Kasumi-1 (cell line): ENCODE data around the gene SLC10A2.
"Not testable (repeated sequence)": the region's sequence is repeated elsewhere in the genome, so short reads cannot be mapped to it uniquely, and the experiment has no call there.

Source experiments
- DNase-seq, 2 experiments: peaks; one replicate each; lab custom pipeline; 2025; lab: John Stamatoyannopoulos, UW

The SLC10A2 gene

GRCh38 chr13:103066079-103066780 lies at the start of gene SLC10A2:
TSS of gene SLC10A2 (minus strand) at chr13:103066417. CDS start at chr13:103066249, 168 bp downstream.
- no peak for DNase-seq

- DNase-seq, result no peak
These were observed 41.4 kb upstream of the SLC10A2 start for GRCh38 chr13:103107580-103107979.

- DNase-seq, result no peak
These were observed 38.1 kb upstream of the SLC10A2 start for GRCh38 chr13:103104340-103104739.

- not testable (repeated sequence) for DNase-seq
These were observed 37.2 kb upstream of the SLC10A2 start for GRCh38 chr13:103103456-103103855.

- no peak for DNase-seq
These were observed 36.3 kb upstream of the SLC10A2 start for GRCh38 chr13:103102482-103102881.

GRCh38 chr13:103101901-103102300 lies 35.7 kb upstream of the SLC10A2 start:
- no peak for DNase-seq

GRCh38 chr13:103101500-103101899 lies 35.3 kb upstream of the SLC10A2 start:
- DNase-seq, result no peak

GRCh38 chr13:103100830-103101229 lies 34.6 kb upstream of the SLC10A2 start:
- DNase-seq, result no peak

- DNase-seq, result no peak
These were observed 33.6 kb upstream of the SLC10A2 start for GRCh38 chr13:103099722-103100293.

GRCh38 chr13:103098535-103098934 lies 32.3 kb upstream of the SLC10A2 start:
- no peak for DNase-seq

- no peak for DNase-seq
These were observed 31.2 kb upstream of the SLC10A2 start for GRCh38 chr13:103097366-103097928.

- not testable (repeated sequence) for DNase-seq
These were observed 27.4 kb upstream of the SLC10A2 start for GRCh38 chr13:103093649-103094048.

- no peak for DNase-seq
These were observed 21.1 kb upstream of the SLC10A2 start for GRCh38 chr13:103087275-103087674.

- no peak for DNase-seq
These were observed 15.2 kb upstream of the SLC10A2 start for GRCh38 chr13:103081435-103081834.

GRCh38 chr13:103078158-103078557 lies 11.9 kb upstream of the SLC10A2 start:
- no peak for DNase-seq

GRCh38 chr13:103068836-103069235 lies 2.6 kb upstream of the SLC10A2 start:
- DNase-seq, result no peak

- DNase-seq, result no peak
These were observed 1.7 kb upstream of the SLC10A2 start for GRCh38 chr13:103067751-103068555.

GRCh38 chr13:103066781-103067345 lies 646 bp upstream of the SLC10A2 start:
- DNase-seq, result no peak

GRCh38 chr13:103063376-103063775 lies 2.8 kb downstream of the SLC10A2 start:
- DNase-seq, result no peak

- no peak for DNase-seq
These were observed 4.1 kb downstream of the SLC10A2 start for GRCh38 chr13:103062079-103062478.

GRCh38 chr13:103056008-103056407 lies 10.2 kb downstream of the SLC10A2 start:
- no peak for DNase-seq

- DNase-seq, result no peak
These were observed 11.1 kb downstream of the SLC10A2 start for GRCh38 chr13:103055166-103055565.
